Stimulated activated CD4-positive, alpha-beta T cell treated with anti-CD3 and anti-CD28 coated beads, Interleukin-2, amount 100 ng/mL, for 48 hours (primary cell): ENCODE results near the gene SLC27A4.

Source experiments
- DNase-seq, 2 donors: peaks; one replicate each; pipeline ENCODE4 v3.0.0-alpha.2; 2020

Gene SLC27A4

GRCh38 chr9:128369024-128369706, 28.8 kb downstream of the SLC27A4 start:
- no peak for DNase-seq

GRCh38 chr9:128370367-128370751, 30.0 kb downstream of the SLC27A4 start:
- no peak for DNase-seq

DNA sequence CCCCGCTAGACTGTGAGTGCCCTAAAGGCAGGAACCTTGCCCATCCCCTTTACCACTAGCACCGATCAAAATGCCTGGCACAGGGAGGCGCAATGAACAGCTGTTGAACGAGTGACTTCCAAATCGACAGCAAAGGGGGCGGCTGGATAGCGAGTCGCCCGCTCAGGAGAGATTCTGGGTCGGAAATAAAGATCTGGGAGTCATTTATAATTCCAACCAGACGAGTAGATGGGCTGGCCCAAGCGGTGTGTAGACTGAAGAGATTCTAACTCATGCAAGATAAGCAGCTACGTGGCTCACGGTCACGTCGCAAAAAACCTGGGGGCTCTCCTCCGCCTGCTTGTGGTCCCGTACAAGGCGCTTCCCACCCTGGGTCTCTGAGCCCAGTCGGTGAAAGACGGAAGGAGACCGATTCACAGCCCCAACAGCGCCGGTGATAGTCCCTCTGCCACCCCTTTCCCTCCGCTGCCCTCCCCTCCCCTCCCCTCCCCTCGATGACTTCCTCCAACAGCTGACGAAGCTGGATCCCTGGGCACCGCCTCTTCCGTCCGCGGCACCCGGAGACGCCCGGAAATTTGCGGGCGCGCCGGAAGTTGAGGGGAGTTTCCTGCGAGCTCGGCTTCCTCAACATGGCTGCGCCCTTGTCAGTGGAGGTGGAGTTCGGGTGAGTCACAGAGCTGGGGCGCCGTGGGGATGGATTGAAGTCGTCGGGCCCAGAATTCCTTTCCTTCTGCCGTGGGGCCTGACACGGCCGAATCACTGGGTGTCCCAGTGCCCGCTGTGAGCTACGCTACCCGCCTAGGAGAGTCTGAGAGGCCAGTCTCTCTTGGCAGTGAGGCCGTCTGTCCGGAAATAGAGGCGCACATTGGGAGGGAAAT, 30.7 kb downstream of the SLC27A4 start, which contains the start of gene URM1:
Gene URM1, plus strand, starts transcription at position 623 of the 878 bp plus-strand sequence. Its CDS starts 7 bp downstream, at position 630.
- peak; percentile 92 to 93 for DNase-seq

DNA sequence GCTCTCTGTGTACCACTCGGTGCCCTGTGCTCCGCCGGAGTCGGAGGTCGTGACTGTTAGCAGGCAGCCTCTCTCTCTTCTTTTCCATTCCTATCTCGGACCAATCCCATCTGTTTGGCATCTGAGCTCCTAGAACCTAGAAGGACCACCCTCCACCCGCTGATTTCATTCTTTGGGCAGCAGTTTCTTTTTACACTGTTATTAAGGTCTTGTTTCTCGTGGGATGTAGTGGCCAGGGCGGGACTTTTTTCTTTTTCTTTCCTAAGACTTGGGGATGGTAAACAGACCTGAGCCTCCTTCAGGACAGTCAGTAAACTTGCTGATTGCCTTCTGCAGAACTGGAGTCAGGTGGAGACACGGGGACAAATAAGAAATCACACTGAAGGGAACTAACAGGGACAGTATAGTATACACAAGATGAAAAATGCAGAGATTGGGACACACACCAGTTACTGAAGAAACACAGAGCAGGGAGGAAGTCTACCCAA, 31.3 kb downstream of the SLC27A4 start:
- no peak for DNase-seq

- DNase-seq, result no peak
These were observed 31.9 kb downstream of the SLC27A4 start for GRCh38 chr9:128372188-128372641.

DNA sequence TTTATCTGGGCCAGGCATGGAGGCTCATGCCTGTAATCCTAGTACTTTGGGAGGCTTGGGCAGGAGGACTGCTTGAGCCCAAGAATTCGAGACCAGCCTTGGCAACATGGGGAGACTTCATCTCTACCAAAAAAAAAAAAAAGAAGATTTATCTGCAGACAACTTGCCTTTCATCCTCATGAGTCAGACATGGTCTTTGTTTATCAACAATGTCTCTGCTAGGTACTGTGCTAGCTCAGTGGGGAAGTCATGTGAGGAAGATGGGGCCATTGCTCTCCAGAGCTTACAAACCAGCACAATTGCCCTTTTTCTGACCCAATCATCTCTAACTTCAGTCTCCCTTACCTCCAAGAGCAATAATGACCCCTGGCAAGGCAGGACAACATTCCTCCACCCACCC, 32.5 kb downstream of the SLC27A4 start:
- DNase-seq, result no peak

GRCh38 chr9:128374221-128374675, 33.9 kb downstream of the SLC27A4 start:
- DNase-seq, result no peak

GRCh38 chr9:128375865-128376264, 35.5 kb downstream of the SLC27A4 start:
- no peak for DNase-seq

- DNase-seq, result no peak
These were observed 41.9 kb downstream of the SLC27A4 start for GRCh38 chr9:128382261-128382660.

GRCh38 chr9:128383007-128383753, 42.9 kb downstream of the SLC27A4 start:
- DNase-seq, result no peak

- DNase-seq, result no peak
These were observed 43.5 kb downstream of the SLC27A4 start for GRCh38 chr9:128383791-128384190.

- DNase-seq, result no peak
These were observed 44.6 kb downstream of the SLC27A4 start for GRCh38 chr9:128384801-128385495.

DNA sequence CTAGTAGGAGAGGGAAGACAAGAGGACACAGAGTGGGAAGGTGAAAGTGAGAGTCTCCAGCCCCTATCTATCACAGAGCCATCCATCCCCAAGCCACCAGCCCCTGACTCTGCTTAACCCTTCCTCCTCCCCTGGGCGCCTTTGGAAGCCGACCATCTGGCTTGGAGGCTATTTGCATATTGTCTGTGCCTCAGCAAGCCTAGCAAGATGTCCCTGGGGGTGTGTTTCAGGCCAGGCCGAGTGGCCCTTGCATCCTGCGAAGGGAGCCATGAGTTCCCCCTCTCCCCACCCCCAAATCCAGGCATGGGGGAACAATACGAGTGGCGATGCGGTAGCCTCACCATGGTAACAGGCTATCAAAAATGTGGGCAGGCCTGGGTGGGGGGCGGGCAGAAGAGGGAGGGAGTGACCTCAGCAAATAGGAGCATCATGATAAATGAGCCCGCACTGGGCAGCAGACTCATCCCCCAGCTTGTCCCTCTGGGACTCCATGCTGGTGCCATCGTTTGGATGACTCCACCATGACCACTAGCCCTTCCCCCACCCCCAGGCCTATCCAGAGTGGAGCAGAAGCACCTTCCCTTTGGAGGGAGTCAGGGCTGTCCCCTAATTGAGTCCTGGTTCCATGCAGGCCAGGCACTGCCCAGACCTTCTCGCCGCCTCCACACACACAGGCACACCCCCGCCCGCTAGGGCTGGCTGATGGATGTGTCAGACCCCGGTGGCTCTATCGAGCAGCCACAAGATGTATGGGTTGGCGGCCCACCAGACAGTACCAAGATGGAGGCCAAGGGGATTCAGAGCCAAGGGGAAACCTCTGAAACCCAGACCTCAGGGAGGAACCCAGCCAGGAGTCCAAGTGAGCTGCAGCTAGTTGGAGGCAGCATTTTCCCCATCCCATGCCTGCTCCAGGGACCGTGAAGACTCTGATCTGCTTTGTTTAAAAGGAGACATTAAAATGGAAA, 45.5 kb downstream of the SLC27A4 start:
- no peak for DNase-seq

DNA sequence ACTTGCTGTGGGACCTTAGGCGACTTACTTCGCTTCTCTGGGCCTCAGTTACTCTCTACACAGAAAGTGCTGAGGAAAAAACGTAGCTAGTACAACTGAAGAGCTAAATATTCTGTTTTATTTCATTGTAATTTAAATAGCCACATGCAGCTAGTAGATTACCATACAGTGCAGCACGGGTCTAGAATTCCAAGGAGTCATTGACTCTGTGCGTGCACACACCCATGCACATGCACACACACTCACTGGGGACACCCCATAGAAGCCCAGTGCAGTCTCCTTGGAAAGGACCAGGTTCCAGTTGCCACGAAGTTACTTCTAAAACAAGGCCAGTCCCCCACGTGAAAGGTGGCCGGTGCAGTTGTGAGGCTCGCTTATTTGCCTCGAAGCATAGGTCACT, 47.8 kb downstream of the SLC27A4 start:
- DNase-seq, result no peak

DNA sequence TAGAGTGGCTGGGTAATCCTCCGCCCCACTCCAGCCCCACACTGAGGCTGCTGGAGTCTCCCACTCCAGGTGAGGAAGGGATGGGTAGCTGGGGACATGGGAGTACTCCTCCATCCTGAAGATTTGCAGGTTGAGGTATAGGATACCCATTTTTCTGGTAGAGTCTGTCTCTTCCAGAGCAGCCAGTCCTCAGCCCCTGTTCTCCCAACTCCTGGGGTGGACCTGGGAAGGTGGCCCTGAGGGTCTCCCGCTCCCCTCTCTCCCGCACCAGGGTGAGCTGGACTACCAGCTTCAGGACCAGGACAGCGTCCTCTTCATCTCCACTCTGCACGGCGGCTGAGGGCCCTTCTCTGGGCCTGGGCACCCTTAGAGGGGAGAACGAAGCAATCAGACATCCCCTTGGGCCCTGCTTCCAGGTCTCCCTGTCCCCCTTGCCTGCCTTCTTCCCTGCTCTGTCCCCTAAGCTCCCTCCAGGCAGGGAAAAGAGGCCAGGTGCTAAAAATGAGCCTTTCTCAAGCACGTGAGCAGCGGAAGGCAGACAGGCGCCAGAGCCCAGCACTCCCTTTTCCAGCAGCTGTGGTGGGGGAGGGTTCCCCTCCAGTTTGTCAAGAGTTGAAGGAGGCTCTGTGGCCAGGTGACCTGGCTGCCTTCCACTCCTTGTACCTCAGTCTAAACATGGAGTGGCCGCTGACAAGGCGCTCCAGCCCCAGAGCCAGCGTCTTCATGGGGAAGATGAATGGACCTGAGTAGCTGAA, 49.2 kb downstream of the SLC27A4 start:
- no peak for DNase-seq

GRCh38 chr9:128390150-128390812, 50.0 kb downstream of the SLC27A4 start:
- no peak for DNase-seq

DNA sequence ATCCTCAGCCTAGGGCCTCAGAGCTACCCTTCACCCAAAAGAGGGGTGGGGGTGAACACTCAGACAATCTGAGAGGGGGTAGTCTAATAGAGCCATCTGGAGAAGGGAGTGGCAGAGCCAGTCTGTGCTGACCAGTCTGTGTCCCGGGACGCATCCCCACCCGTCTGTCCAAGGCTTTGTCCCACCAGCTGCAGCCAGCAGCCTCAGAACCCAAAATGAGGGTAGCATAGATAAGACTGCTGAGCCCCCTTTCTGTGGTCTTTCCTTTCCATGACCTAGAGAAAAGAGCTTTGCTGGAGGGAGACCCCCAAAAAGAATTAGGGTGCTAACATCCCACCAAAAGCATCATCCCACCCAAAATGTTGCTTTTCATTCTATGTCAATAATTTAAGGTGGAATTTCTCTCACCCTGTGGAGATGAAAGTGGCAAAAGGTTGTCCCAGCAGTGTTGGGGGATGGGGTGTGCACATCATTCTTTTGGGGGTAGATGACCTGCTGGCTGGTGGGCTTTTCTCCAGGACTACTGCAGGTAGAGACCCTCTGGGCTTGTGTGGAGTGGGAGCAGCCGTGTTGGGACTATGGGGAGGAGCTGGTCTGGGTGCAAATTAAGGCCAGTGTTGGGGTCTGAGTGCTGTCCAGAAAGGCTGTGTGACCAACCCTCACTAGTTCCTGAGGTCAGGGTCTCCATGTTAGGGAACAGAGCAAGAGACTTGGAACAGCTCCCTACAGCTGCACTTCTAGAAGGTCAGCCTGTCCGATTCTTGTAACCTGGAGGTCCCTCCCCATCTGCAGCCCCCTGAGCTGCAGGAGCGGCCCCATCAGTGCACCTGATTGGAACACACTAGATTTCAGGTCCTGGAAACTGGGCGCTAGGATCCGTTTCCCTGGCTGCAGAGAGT, 50.7 kb downstream of the SLC27A4 start:
- no peak for DNase-seq

DNA sequence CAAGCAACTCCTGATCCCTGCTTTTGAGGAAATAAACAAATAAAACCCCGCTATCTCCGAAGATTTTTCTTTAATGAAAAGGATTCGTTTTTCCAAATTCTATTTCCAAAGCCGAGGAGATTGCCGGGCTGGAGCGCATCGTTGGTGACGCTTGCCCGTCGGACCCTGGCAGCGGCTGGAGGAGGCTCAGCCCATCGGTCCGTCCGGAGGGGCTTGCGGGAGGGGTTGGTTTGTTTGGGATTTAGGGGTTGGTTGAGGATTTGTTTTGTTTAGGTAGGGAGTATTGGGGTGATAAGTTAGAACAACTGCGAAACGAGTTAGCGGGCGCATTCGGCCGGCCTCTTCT, 51.6 kb downstream of the SLC27A4 start:
- no peak for DNase-seq
